ENCODE measurements around the gene KIAA1549.
"Not testable (repeated sequence)": the region's sequence is repeated elsewhere in the genome, so short reads cannot be mapped to it uniquely, and the experiment has no call there.

Gene KIAA1549

GRCh38 chr7:138943061-138943460 is 38.1 kb downstream of the KIAA1549 start:
- no peaks in the 10 kb centered on the region for H3K9me3 ChIP-seq (ENCODE audit: control insufficient read depth, insufficient read depth, low read length)
- H3K27me3 ChIP-seq (ENCODE audit: control insufficient read depth, insufficient read depth, low read length): no peaks in the 10 kb centered on the region
- no CpG with 5 or more reads among the region's 11 CpGs for WGBS (ENCODE audit: insufficient coverage, insufficient read length)
- no peak overlapping the region for H3K4me3 ChIP-seq (ENCODE audit: low read length)
- H3K4me1 ChIP-seq (ENCODE audit: control insufficient read depth, insufficient read depth, low read length): peaks cover 3% of the 10 kb centered on the region; the same call in 1 of the 2 replicates
- no peaks in the 10 kb centered on the region for H3K36me3 ChIP-seq (ENCODE audit: control insufficient read depth, insufficient read depth, low read length)
- no peak for DNase-seq (ENCODE audit: low read depth, low spot score)
- H3K27ac ChIP-seq (ENCODE audit: low read length): no peak overlapping the region

- Histone ChIP-seq H3K27ac (ENCODE audit: low read length) (no peak overlapping the region), H3K27me3 (ENCODE audit: control insufficient read depth, insufficient read depth, low read length) (no peaks in the 10 kb centered on the region), H3K36me3 (ENCODE audit: control insufficient read depth, insufficient read depth, low read length) (no peaks in the 10 kb centered on the region), H3K4me3 (ENCODE audit: low read length) (no peak overlapping the region), H3K9me3 (ENCODE audit: control insufficient read depth, insufficient read depth, low read length) (no peaks in the 10 kb centered on the region), H3K4me1 (ENCODE audit: control insufficient read depth, insufficient read depth, low read length) (peaks cover 3% of the 10 kb centered on the region; the same call in 1 of the 2 replicates)
- WGBS (ENCODE audit: insufficient coverage, insufficient read length): no CpG with 5 or more reads among the region's 4 CpGs
- no peak for DNase-seq (ENCODE audit: low read depth, low spot score)
Observed at GRCh38 chr7:138941545-138941944, 39.6 kb downstream of the KIAA1549 start.

- not testable (repeated sequence) for H3K27ac ChIP-seq (ENCODE audit: low read length); H3K36me3 ChIP-seq (ENCODE audit: control insufficient read depth, insufficient read depth, low read length); H3K4me3 ChIP-seq (ENCODE audit: low read length); H3K9me3 ChIP-seq (ENCODE audit: control insufficient read depth, insufficient read depth, low read length); H3K27me3 ChIP-seq (ENCODE audit: control insufficient read depth, insufficient read depth, low read length); H3K4me1 ChIP-seq (ENCODE audit: control insufficient read depth, insufficient read depth, low read length); DNase-seq (ENCODE audit: low read depth, low spot score)
- no CpG with 5 or more reads among the region's 1 CpG for WGBS (ENCODE audit: insufficient coverage, insufficient read length)
Observed at GRCh38 chr7:138940602-138941001, 40.6 kb downstream of the KIAA1549 start.

- WGBS (ENCODE audit: insufficient coverage, insufficient read length): no CpG with 5 or more reads among the region's 7 CpGs
Observed at GRCh38 chr7:138937484-138937883, 43.7 kb downstream of the KIAA1549 start.

GRCh38 chr7:138935465-138936011 is 45.7 kb downstream of the KIAA1549 start:
- no CpG with 5 or more reads among the region's 6 CpGs for WGBS (ENCODE audit: insufficient coverage, insufficient read length)
- Histone ChIP-seq H3K9me3 (ENCODE audit: control insufficient read depth, insufficient read depth, low read length) (no peaks in the 10 kb centered on the region), H3K4me3 (ENCODE audit: low read length) (no peak overlapping the region), H3K27ac (ENCODE audit: low read length) (no peak overlapping the region), H3K27me3 (ENCODE audit: control insufficient read depth, insufficient read depth, low read length) (no peaks in the 10 kb centered on the region), H3K36me3 (ENCODE audit: control insufficient read depth, insufficient read depth, low read length) (no peaks in the 10 kb centered on the region), H3K4me1 (ENCODE audit: control insufficient read depth, insufficient read depth, low read length) (0 out of 2 replicates have a peak, but pooled peaks cover 3% of the 10 kb centered on the region)
- DNase-seq (ENCODE audit: low read depth, low spot score): no peak

More at GRCh38 chr7:138937484-138937883, 43.7 kb downstream of the KIAA1549 start:
- H3K27me3 ChIP-seq (ENCODE audit: control insufficient read depth, insufficient read depth, low read length): no peaks in the 10 kb centered on the region
- H3K36me3 ChIP-seq (ENCODE audit: control insufficient read depth, insufficient read depth, low read length): no peaks in the 10 kb centered on the region
- no peak overlapping the region for H3K27ac ChIP-seq (ENCODE audit: low read length)
- H3K9me3 ChIP-seq (ENCODE audit: control insufficient read depth, insufficient read depth, low read length): no peaks in the 10 kb centered on the region
- no peak overlapping the region for H3K4me3 ChIP-seq (ENCODE audit: low read length)
- DNase-seq (ENCODE audit: low read depth, low spot score): no peak
- H3K4me1 ChIP-seq (ENCODE audit: control insufficient read depth, insufficient read depth, low read length): 0 out of 2 replicates have a peak, but pooled peaks cover 3% of the 10 kb centered on the region

GRCh38 chr7:138934861-138935260 is 46.3 kb downstream of the KIAA1549 start:
- Histone ChIP-seq H3K27me3 (ENCODE audit: control insufficient read depth, insufficient read depth, low read length) (no peaks in the 10 kb centered on the region), H3K27ac (ENCODE audit: low read length) (no peak overlapping the region), H3K9me3 (ENCODE audit: control insufficient read depth, insufficient read depth, low read length) (no peaks in the 10 kb centered on the region), H3K36me3 (ENCODE audit: control insufficient read depth, insufficient read depth, low read length) (no peaks in the 10 kb centered on the region), H3K4me3 (ENCODE audit: low read length) (no peak overlapping the region), H3K4me1 (ENCODE audit: control insufficient read depth, insufficient read depth, low read length) (0 out of 2 replicates have a peak, but pooled peaks cover 3% of the 10 kb centered on the region)
- DNase-seq (ENCODE audit: low read depth, low spot score): no peak
- WGBS (ENCODE audit: insufficient coverage, insufficient read length): no CpG with 5 or more reads among the region's 3 CpGs

GRCh38 chr7:138934367-138934766 is 46.8 kb downstream of the KIAA1549 start:
- Histone ChIP-seq H3K4me1 (ENCODE audit: control insufficient read depth, insufficient read depth, low read length) (0 out of 2 replicates have a peak, but pooled peaks cover 3% of the 10 kb centered on the region), H3K9me3 (ENCODE audit: control insufficient read depth, insufficient read depth, low read length) (no peaks in the 10 kb centered on the region), H3K27ac (ENCODE audit: low read length) (no peak overlapping the region), H3K4me3 (ENCODE audit: low read length) (no peak overlapping the region), H3K36me3 (ENCODE audit: control insufficient read depth, insufficient read depth, low read length) (no peaks in the 10 kb centered on the region), H3K27me3 (ENCODE audit: control insufficient read depth, insufficient read depth, low read length) (no peaks in the 10 kb centered on the region)
- no CpG with 5 or more reads among the region's 8 CpGs for WGBS (ENCODE audit: insufficient coverage, insufficient read length)
- DNase-seq (ENCODE audit: low read depth, low spot score): no peak

- no CpG with 5 or more reads among the region's 12 CpGs for WGBS (ENCODE audit: insufficient coverage, insufficient read length)
Observed at GRCh38 chr7:138932870-138933269, 48.3 kb downstream of the KIAA1549 start.

GRCh38 chr7:138932427-138932826 is 48.8 kb downstream of the KIAA1549 start:
- Histone ChIP-seq H3K4me3 (ENCODE audit: low read length) (no peak overlapping the region), H3K27me3 (ENCODE audit: control insufficient read depth, insufficient read depth, low read length) (no peaks in the 10 kb centered on the region), H3K27ac (ENCODE audit: low read length) (no peak overlapping the region), H3K4me1 (ENCODE audit: control insufficient read depth, insufficient read depth, low read length) (0 out of 2 replicates have a peak, but pooled peaks cover 3% of the 10 kb centered on the region), H3K9me3 (ENCODE audit: control insufficient read depth, insufficient read depth, low read length) (no peaks in the 10 kb centered on the region), H3K36me3 (ENCODE audit: control insufficient read depth, insufficient read depth, low read length) (no peaks in the 10 kb centered on the region)
- no peak for DNase-seq (ENCODE audit: low read depth, low spot score)
- WGBS (ENCODE audit: insufficient coverage, insufficient read length): no CpG with 5 or more reads among the region's 5 CpGs

More at GRCh38 chr7:138932870-138933269, 48.3 kb downstream of the KIAA1549 start:
- H3K36me3 ChIP-seq (ENCODE audit: control insufficient read depth, insufficient read depth, low read length): no peaks in the 10 kb centered on the region
- no peaks in the 10 kb centered on the region for H3K27me3 ChIP-seq (ENCODE audit: control insufficient read depth, insufficient read depth, low read length)
- H3K4me1 ChIP-seq (ENCODE audit: control insufficient read depth, insufficient read depth, low read length): 0 out of 2 replicates have a peak, but pooled peaks cover 3% of the 10 kb centered on the region
- H3K4me3 ChIP-seq (ENCODE audit: low read length): no peak overlapping the region
- H3K9me3 ChIP-seq (ENCODE audit: control insufficient read depth, insufficient read depth, low read length): no peaks in the 10 kb centered on the region
- no peak overlapping the region for H3K27ac ChIP-seq (ENCODE audit: low read length)
- no peak for DNase-seq (ENCODE audit: low read depth, low spot score)

- Histone ChIP-seq H3K4me1 (ENCODE audit: control insufficient read depth, insufficient read depth, low read length) (peaks cover under 1% of the 10 kb centered on the region; the same call in 1 of the 2 replicates), H3K27me3 (ENCODE audit: control insufficient read depth, insufficient read depth, low read length) (no peaks in the 10 kb centered on the region), H3K36me3 (ENCODE audit: control insufficient read depth, insufficient read depth, low read length) (no peaks in the 10 kb centered on the region), H3K4me3 (ENCODE audit: low read length) (no peak overlapping the region), H3K27ac (ENCODE audit: low read length) (no peak overlapping the region), H3K9me3 (ENCODE audit: control insufficient read depth, insufficient read depth, low read length) (no peaks in the 10 kb centered on the region)
- no CpG with 5 or more reads among the region's 1 CpG for WGBS (ENCODE audit: insufficient coverage, insufficient read length)
- DNase-seq (ENCODE audit: low read depth, low spot score): no peak
Observed at GRCh38 chr7:138929969-138930368, 51.2 kb downstream of the KIAA1549 start.

- no peak overlapping the region for H3K27ac ChIP-seq (ENCODE audit: low read length)
- H3K9me3 ChIP-seq (ENCODE audit: control insufficient read depth, insufficient read depth, low read length): no peaks in the 10 kb centered on the region
- no peaks in the 10 kb centered on the region for H3K36me3 ChIP-seq (ENCODE audit: control insufficient read depth, insufficient read depth, low read length)
- no CpG with 5 or more reads among the region's 8 CpGs for WGBS (ENCODE audit: insufficient coverage, insufficient read length)
- H3K27me3 ChIP-seq (ENCODE audit: control insufficient read depth, insufficient read depth, low read length): no peaks in the 10 kb centered on the region
- H3K4me3 ChIP-seq (ENCODE audit: low read length): no peak overlapping the region
- no peak for DNase-seq (ENCODE audit: low read depth, low spot score)
- H3K4me1 ChIP-seq (ENCODE audit: control insufficient read depth, insufficient read depth, low read length): peaks cover 2% of the 10 kb centered on the region; the same call in 1 of the 2 replicates
Observed at GRCh38 chr7:138926241-138926612, 55.0 kb downstream of the KIAA1549 start.

Data from iPS DF 6.9 (cell line).